Activated naive CD8-positive, alpha-beta T cell treated with anti-CD3 and anti-CD28 coated beads, Interleukin-2, amount 50 U/mL, for 24 hours (primary cell): Measurements from ENCODE around the gene PPP1R12C.
"Not testable (repeated sequence)": the region's sequence is repeated elsewhere in the genome, so short reads cannot be mapped to it uniquely, and the experiment has no call there.

Source experiments
- ATAC-seq: fragments of 150-1000 bp; cut with Tn5 transposase; one replicate; pipeline ENCODE4 v1.10.0; 2021
- DNase-seq: peaks from one replicate; pipeline ENCODE4 v3.0.0; 2021
- H3K27ac Mint-ChIP-seq: one replicate; pipeline ENCODE4 v1.8.0; 2021; ENCODE audit warnings: mild to moderate bottlenecking, mixed read lengths
- H3K27me3 Mint-ChIP-seq: one replicate; pipeline ENCODE4 v1.8.0; 2021; ENCODE audit warnings: mixed read lengths
- H3K36me3 Mint-ChIP-seq: one replicate; pipeline ENCODE4 v1.8.0; 2021; ENCODE audit warnings: low read depth, mixed read lengths
- H3K4me1 Mint-ChIP-seq: one replicate; pipeline ENCODE4 v1.8.0; 2021; ENCODE audit warnings: mixed read lengths
- H3K4me3 Mint-ChIP-seq: one replicate; pipeline ENCODE4 v1.8.0; 2021; ENCODE audit warnings: mild to moderate bottlenecking, moderate library complexity, mixed read lengths
- H3K9me3 Mint-ChIP-seq: one replicate; pipeline ENCODE4 v1.8.0; 2021; ENCODE audit warnings: mixed read lengths

PPP1R12C gene

GRCh38 chr19:55109527-55110291 is 7.7 kb downstream of the PPP1R12C start:
- Mint-ChIP-seq H3K4me3 (no peak overlapping the region), H3K36me3 (peaks cover 15% of the 10 kb centered on the region)
- no peak for DNase-seq

GRCh38 chr19:55107252-55107651 is 10.2 kb downstream of the PPP1R12C start:
- not testable (repeated sequence) for H3K9me3 Mint-ChIP-seq, DNase-seq, ATAC-seq, H3K27ac Mint-ChIP-seq, H3K4me1 Mint-ChIP-seq, H3K27me3 Mint-ChIP-seq, H3K4me3 Mint-ChIP-seq
- peaks cover 27% of the 10 kb centered on the region for H3K36me3 Mint-ChIP-seq

More at GRCh38 chr19:55109527-55110291, 7.7 kb downstream of the PPP1R12C start:
- H3K4me1 Mint-ChIP-seq = peaks cover 3% of the 10 kb centered on the region
- H3K27ac Mint-ChIP-seq = no peak overlapping the region
- H3K9me3 Mint-ChIP-seq = no peaks in the 10 kb centered on the region
- no peak for ATAC-seq
- no peaks in the 10 kb centered on the region for H3K27me3 Mint-ChIP-seq

DNA sequence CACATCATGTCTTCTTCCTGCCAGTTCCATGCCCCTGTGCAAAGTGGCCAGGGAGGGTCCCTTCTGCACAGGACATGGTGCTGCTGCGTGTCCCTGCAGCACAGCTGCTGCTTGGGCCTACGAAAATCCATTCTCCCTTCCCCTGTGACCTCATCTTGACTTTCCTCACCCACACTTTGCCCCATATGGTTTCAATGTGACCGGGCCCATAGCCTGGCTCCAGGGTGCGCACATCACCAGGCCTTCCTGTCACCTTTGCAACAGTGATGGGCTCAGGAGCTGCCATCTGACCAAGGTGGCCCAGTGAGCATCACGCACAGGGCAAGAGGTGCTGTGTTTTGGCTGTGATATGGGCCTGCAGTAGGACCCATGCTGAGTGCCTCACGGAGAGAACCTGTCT is 10.8 kb downstream of the PPP1R12C start:
- H3K36me3 Mint-ChIP-seq = peaks cover 29% of the 10 kb centered on the region
- H3K9me3 Mint-ChIP-seq = no peaks in the 10 kb centered on the region
- no peak overlapping the region for H3K4me3 Mint-ChIP-seq
- no peaks in the 10 kb centered on the region for H3K4me1 Mint-ChIP-seq
- H3K27me3 Mint-ChIP-seq = no peaks in the 10 kb centered on the region
- DNase-seq = no peak
- ATAC-seq = peak; percentile 33
- H3K27ac Mint-ChIP-seq = no peak overlapping the region

DNA sequence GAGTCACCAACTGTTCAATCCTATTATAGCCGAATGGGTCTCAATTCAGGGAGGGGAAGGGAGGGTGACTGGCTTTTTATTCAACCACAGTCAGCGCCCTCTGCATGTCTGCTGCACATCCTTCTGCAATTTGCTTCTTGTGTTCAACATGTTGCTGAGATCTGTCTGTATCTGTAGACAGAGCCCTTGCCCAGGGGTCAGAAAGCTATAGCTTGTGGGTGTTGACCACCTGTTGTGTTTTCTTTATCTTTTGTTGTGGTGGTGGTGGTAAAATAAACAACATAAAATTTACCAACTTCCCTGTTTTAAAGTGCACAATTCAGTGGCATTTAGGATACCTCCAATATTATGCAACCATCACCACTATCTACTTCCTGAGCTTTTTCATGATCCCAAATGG is 12.2 kb downstream of the PPP1R12C start:
- H3K27me3 Mint-ChIP-seq = no peaks in the 10 kb centered on the region
- DNase-seq (no peak), ATAC-seq (no peak)
- H3K36me3 Mint-ChIP-seq = peaks cover 34% of the 10 kb centered on the region
- H3K4me3 Mint-ChIP-seq = no peak overlapping the region
- no peak overlapping the region for H3K27ac Mint-ChIP-seq
- no peaks in the 10 kb centered on the region for H3K9me3 Mint-ChIP-seq
- no peaks in the 10 kb centered on the region for H3K4me1 Mint-ChIP-seq

- no peak for DNase-seq
- Mint-ChIP-seq H3K4me3 (no peak overlapping the region), H3K9me3 (no peaks in the 10 kb centered on the region), H3K4me1 (no peaks in the 10 kb centered on the region), H3K36me3 (peaks cover 30% of the 10 kb centered on the region), H3K27me3 (no peaks in the 10 kb centered on the region), H3K27ac (no peak overlapping the region)
- no peak for ATAC-seq
These were observed 14.2 kb downstream of the PPP1R12C start for GRCh38 chr19:55103190-55103589.

DNA sequence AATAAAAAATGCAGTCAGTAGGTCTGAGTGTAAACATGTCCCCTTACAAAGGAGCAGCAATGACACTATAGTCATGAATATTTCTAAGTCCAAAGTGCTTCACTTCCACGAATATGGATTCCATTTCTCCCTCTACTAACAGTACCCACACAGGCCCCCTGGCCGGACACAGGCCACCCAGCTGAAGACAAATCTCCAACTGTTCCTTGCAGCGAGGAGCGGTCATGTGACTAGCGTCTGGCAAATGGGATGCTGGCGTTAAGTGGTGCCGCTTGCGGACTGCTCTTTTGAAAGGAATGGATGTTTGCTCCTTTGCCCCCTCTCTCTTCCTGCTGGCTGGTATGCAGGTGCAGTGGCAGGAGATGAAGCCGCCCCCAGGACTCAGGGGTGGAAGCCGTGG is 16.2 kb downstream of the PPP1R12C start:
- Mint-ChIP-seq H3K27me3 (no peaks in the 10 kb centered on the region), H3K9me3 (no peaks in the 10 kb centered on the region), H3K4me1 (no peaks in the 10 kb centered on the region), H3K36me3 (peaks cover 30% of the 10 kb centered on the region), H3K4me3 (no peak overlapping the region), H3K27ac (no peak overlapping the region)
- DNase-seq (no peak), ATAC-seq (no peak)

DNA sequence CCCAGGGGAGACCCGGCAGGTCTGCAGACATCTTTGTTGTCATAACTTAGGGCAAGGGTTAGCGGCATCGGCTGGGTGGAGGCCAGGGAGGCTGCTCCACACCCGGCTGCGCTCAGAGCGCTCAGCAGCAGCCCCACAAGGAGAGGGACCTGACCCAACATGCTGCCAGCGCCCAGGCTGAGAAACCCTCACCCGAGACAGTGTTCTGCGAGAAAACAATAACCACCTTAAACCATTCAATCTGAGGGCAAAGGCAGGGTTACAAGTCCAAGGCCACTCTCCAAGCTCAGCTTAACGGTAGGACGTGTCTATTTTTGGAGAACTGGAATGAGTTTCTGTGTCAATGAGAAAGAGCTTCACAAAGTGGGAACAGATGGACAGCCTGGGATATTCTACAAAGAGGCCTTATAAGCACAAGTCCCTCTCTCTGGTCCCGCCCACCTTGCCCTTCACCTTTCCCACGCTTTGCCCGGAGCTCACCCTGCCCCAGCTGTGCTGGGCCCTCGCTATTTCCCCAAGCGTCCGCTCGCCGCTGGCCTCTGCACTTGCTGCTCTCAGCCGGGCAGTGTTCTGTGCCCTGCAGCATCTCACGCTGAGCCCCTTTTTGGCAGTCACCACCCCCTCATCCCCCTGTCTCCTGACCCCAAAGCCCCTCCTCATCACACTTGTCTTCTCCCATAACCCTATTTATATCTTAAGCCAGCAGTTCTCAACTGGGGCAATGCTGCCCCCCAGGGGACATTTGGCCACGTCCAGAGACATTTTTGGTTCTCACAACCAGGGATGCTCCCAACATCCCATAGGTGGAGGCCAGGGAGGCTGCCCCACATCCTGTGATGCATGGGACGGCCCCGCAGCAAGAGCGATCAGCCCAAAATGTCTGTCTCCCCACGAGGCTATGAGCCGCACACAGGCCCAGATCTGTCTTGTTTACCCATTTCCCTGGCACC is 17.6 kb downstream of the PPP1R12C start:
- no peak overlapping the region for H3K27ac Mint-ChIP-seq
- no peak overlapping the region for H3K4me3 Mint-ChIP-seq
- ATAC-seq (no peak), DNase-seq (no peak)
- H3K9me3 Mint-ChIP-seq = no peaks in the 10 kb centered on the region
- no peaks in the 10 kb centered on the region for H3K4me1 Mint-ChIP-seq
- H3K27me3 Mint-ChIP-seq = no peaks in the 10 kb centered on the region
- peaks cover 28% of the 10 kb centered on the region for H3K36me3 Mint-ChIP-seq

DNA sequence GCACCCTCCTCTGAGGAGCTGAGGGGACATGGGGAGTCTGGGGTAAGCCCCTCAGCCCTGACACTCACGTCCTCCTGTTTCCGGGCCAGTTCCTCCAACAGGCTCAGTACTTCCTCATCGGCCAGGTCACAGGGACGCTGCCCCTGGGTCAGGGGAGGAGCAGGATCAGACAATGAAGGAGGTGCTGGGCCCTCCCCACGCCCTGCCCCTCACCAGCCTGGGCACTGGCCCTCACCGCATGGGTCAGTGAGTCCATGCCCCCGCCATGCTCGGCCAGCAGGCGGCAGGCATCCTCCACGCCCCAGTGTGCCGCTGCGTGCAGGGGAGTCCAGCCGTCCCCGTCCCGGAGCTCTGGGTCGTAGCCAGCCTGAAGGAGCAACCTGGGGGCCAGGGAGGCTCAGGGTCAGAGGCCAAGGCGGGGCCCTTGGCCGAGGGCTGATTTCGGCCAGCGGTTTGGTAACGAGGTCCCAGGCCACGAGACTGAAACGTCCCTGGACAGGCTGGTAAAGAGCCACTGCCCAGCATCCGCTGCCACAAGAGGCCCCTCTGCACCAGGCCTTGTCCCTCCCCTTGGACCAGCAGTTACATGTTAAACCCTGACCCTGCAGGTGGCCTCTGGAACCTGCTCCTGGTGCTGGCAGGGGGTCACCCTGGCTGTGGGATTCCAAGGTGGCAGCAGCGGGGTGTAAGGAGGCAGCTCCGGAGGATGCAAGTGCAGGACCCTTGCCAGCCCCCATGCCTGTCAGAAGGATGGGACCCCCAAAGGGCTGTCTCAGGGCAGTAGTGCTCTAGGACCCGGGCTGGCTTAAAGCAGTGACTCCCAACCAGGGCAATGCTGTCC is 18.5 kb downstream of the PPP1R12C start:
- H3K4me3 Mint-ChIP-seq = no peak overlapping the region
- H3K9me3 Mint-ChIP-seq = no peaks in the 10 kb centered on the region
- H3K27ac Mint-ChIP-seq = no peak overlapping the region
- H3K36me3 Mint-ChIP-seq = peaks cover 30% of the 10 kb centered on the region
- no peak for ATAC-seq
- no peaks in the 10 kb centered on the region for H3K27me3 Mint-ChIP-seq
- DNase-seq = no peak
- H3K4me1 Mint-ChIP-seq = no peaks in the 10 kb centered on the region

DNA sequence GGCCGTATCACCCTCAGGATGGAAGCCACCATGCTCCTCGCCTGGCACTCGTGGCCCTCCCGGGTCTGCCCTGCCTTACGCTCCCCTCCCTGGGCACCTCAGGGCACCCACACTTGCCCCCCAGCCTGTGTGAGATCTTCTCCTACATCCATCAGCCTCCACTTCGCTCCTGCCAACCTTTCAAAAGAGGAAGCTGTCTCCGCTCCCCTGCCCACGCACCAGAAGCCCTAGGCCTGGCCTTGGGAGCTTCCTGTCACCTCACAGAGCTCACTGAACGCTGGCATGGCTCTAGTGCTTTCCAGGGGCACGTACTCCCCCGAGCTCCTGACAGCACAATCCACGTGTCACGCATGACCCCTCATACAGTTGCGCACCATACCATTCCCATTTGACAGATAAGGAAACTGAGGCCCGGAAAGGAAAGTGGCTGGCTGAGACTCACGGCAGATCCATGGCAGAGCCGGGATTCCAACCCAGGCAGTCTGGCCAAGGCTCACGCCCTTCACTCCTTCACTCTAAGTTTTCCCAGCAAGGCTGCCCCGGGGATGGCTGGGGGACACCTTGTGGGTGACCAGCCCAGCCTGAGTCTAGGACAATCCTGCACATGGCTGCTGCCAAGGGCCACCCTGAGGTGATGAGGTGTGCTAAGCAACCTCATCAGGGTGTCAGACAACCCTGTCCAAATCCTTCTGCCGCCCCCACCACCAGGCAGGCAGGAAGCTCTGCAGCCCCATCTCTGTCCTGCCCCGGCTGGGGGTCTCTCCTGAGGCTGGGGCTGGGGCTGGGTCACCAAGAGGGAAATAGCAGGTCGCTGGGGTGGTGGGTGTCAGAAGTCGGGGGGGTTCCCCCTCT is 19.3 kb downstream of the PPP1R12C start:
- Mint-ChIP-seq H3K36me3 (peaks cover 24% of the 10 kb centered on the region), H3K27ac (no peak overlapping the region), H3K9me3 (no peaks in the 10 kb centered on the region), H3K4me1 (no peaks in the 10 kb centered on the region), H3K4me3 (no peak overlapping the region), H3K27me3 (no peaks in the 10 kb centered on the region)
- no peak for ATAC-seq
- DNase-seq = no peak

GRCh38 chr19:55096061-55096701 is 21.3 kb downstream of the PPP1R12C start:
- Mint-ChIP-seq H3K36me3 (peaks cover 12% of the 10 kb centered on the region), H3K27me3 (no peaks in the 10 kb centered on the region), H3K4me1 (no peaks in the 10 kb centered on the region), H3K27ac (no peak overlapping the region), H3K9me3 (no peaks in the 10 kb centered on the region), H3K4me3 (no peak overlapping the region)
- ATAC-seq (no peak), DNase-seq (no peak)

DNA sequence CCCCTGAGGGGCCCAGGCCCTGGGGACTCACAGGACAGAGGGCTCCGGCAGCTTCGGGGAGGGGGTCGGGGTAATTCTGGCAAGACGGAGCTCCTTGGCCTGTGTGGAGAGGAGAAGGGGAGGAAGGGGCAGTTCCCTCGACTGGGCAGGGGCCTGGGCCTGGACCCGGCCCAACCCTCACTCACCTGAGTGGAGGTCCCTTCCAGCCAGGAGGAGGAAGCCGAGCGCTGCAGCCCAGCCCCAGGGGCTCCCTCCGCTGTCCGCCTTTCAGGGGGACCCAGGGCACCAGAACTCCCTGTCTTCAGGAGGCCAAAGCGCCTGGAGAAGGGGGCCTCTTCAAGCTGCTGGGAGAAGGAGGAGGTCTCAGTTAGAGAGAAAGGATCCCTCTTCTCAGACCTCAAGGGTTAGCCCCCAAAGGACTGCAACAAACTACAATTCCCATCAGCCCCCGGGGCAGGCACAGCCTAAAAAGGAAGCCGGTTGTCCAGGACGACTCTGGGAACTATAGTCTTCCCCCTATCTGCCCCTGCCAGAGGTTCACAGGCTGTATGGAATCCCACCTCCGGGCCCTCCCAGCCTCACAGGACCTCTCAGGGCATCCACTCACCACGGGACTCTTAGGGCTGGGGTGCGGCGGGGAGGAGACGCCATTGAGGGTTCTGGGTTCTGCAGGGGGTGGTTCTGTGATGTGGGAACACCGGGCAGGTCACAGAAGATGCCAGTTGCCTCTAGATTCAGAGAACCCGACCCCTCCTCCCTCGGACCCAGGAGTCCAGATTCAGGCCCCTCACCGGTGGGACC is 22.0 kb downstream of the PPP1R12C start:
- Mint-ChIP-seq H3K4me1 (no peaks in the 10 kb centered on the region), H3K27me3 (no peaks in the 10 kb centered on the region), H3K36me3 (peaks cover 15% of the 10 kb centered on the region), H3K27ac (no peak overlapping the region), H3K9me3 (no peaks in the 10 kb centered on the region), H3K4me3 (no peak overlapping the region)
- DNase-seq (no peak), ATAC-seq (no peak)

GRCh38 chr19:55094456-55095259 is 22.8 kb downstream of the PPP1R12C start:
- Mint-ChIP-seq H3K9me3 (no peaks in the 10 kb centered on the region), H3K27me3 (peaks cover 3% of the 10 kb centered on the region), H3K27ac (no peak overlapping the region), H3K36me3 (peaks cover 16% of the 10 kb centered on the region), H3K4me3 (no peak overlapping the region), H3K4me1 (no peaks in the 10 kb centered on the region)
- no peak for DNase-seq
- ATAC-seq = no peak
